Liver (tissue), 3 donors: Measurements from ENCODE around the gene PPDPF.

ENCODE experiments used
- ATF3 ChIP-seq: IDR thresholded peaks from 2 replicates; pipeline ENCODE4 v1.6.1; 2016; ENCODE audit warnings: antibody characterized with exemption
- CTCF ChIP-seq: fragments of 150-350 bp; IDR thresholded peaks from 2 replicates; pipeline ENCODE4 v1.5.1; 2017; ENCODE audit warnings: improper control_type of control experiment, low read depth, low read length; ENCODE audit not compliant: missing input control
- EGR1 ChIP-seq, 2 donors: IDR thresholded peaks; 2 replicates each; pipeline ENCODE4 v1.6.1; 2016 to 2018; ENCODE audit warnings: antibody characterized with exemption in 2 of 2, low read depth in 2 of 2
- FOXA1 ChIP-seq: IDR thresholded peaks from 2 replicates; pipeline ENCODE4 v1.6.1; 2016; ENCODE audit warnings: antibody characterized with exemption
- GABPA ChIP-seq, 2 donors: IDR thresholded peaks in 1 of 2; conservative IDR thresholded peaks in 1 of 2; 2 replicates each; pipeline ENCODE4 v1.6.1; 2016; ENCODE audit warnings: antibody characterized with exemption in 2 of 2, mild to moderate bottlenecking in 1 of 2, moderate library complexity in 1 of 2
- HNF4A ChIP-seq, 2 donors: conservative IDR thresholded peaks; 2 replicates each; pipeline ENCODE4 v1.6.1; 2016; ENCODE audit warnings: antibody characterized with exemption in 2 of 2, mild to moderate bottlenecking in 2 of 2
- MAX ChIP-seq: IDR thresholded peaks from 2 replicates; pipeline ENCODE4 v1.6.1; 2016; ENCODE audit warnings: antibody characterized with exemption
- RAD21 ChIP-seq, 2 donors: IDR thresholded peaks; 2 replicates each; pipeline ENCODE4 v1.6.1; 2016; ENCODE audit warnings: antibody characterized with exemption in 2 of 2, mild to moderate bottlenecking in 2 of 2
- REST ChIP-seq: IDR thresholded peaks from 2 replicates; pipeline ENCODE4 v1.6.1; 2016; ENCODE audit warnings: antibody characterized with exemption, mild to moderate bottlenecking
- RXRA ChIP-seq, 2 donors: IDR thresholded peaks; 2 replicates each; pipeline ENCODE4 v1.6.1; 2017 to 2018; ENCODE audit warnings: antibody characterized with exemption in 2 of 2, mild to moderate bottlenecking in 1 of 2
- SP1 ChIP-seq: IDR thresholded peaks from 2 replicates; pipeline ENCODE4 v1.6.1; 2018; ENCODE audit warnings: antibody characterized with exemption, mild to moderate bottlenecking
- TAF1 ChIP-seq: conservative IDR thresholded peaks from 2 replicates; pipeline ENCODE4 v1.6.1; 2016; ENCODE audit warnings: antibody characterized with exemption, mild to moderate bottlenecking
- YY1 ChIP-seq: IDR thresholded peaks from 2 replicates; pipeline ENCODE4 v1.6.1; 2016; ENCODE audit warnings: antibody characterized with exemption, mild to moderate bottlenecking
- TF ChIP-seq, protein P1 (sequence below): IDR thresholded peaks from 2 replicates; pipeline ENCODE4 v1.6.1; 2016; ENCODE audit warnings: antibody characterized with exemption
- donor health status: healthy.
- donor health status: healthy.

DNA sequence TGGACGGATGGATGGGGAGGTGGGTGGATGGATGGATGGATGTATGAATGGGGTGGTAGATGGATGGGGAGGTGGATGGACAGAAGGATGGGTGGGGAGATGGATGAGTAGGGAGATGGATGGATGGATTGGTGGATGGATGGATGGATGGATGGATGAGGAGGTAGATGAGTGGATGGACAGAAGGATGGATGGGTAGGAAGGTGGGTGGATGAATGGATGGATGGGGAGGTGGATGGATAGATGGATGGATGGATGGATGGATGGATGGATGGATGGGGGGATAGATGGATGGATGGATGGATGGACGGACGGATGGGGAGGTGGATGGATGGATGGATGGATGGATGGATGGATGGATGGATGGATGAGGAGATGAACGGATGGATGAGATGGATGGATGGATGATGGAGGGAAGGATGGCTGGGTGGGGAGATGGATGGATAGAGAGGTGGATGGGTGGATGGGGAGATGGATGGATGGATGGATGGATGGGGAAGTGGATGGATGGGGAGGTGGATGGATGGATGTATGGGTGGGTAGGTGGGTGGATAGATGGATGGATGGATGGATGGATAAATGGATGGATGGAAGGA, 28.8 kb upstream of the PPDPF start:
- TF ChIP-seq CTCF (no peak), FOXA1 (no peak), RXRA (IDR thresholded peaks at IDR 0.05) (no peak), RAD21 (IDR thresholded peaks at IDR 0.05) (no peak), SP1 (no peak), YY1 (no peak), REST (no peak), ATF3 (no peak), MAX (no peak), TAF1 (no peak), EGR1 (IDR thresholded peaks at IDR 0.05; ENCODE audit: low read depth in 2 of 2) (no peak), GABPA (IDR thresholded peaks at IDR 0.05 in 1 of 2, conservative IDR thresholded peaks at IDR 0.05 in 1 of 2) (no peak), HNF4A (conservative IDR thresholded peaks at IDR 0.05) (no peak)
- TF ChIP-seq, protein P1, sequence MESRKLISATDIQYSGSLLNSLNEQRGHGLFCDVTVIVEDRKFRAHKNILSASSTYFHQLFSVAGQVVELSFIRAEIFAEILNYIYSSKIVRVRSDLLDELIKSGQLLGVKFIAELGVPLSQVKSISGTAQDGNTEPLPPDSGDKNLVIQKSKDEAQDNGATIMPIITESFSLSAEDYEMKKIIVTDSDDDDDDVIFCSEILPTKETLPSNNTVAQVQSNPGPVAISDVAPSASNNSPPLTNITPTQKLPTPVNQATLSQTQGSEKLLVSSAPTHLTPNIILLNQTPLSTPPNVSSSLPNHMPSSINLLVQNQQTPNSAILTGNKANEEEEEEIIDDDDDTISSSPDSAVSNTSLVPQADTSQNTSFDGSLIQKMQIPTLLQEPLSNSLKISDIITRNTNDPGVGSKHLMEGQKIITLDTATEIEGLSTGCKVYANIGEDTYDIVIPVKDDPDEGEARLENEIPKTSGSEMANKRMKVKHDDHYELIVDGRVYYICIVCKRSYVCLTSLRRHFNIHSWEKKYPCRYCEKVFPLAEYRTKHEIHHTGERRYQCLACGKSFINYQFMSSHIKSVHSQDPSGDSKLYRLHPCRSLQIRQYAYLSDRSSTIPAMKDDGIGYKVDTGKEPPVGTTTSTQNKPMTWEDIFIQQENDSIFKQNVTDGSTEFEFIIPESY: no peak
